Stimulated activated naive CD8-positive, alpha-beta T cell treated with anti-CD3 and anti-CD28 coated beads, Interleukin-15, amount 100 ng/mL, for 72 hours (primary cell): ENCODE results near the gene SELENOH.

ENCODE experiments used
- ATAC-seq: fragments of 150-1000 bp; cut with Tn5 transposase; 2 replicates; pipeline ENCODE4 v1.10.0; 2021; ENCODE audit warnings: mild to moderate bottlenecking, moderate library complexity
- DNase-seq, 2 donors: peaks; one replicate each; pipeline ENCODE4 v3.0.0; 2021 to 2022
- H3K27ac Mint-ChIP-seq, 2 donors: one replicate each; pipeline ENCODE4 v1.8.0; 2022; ENCODE audit warnings: mild to moderate bottlenecking in 2 of 2, mixed read lengths in 2 of 2, moderate library complexity in 2 of 2
- H3K27me3 Mint-ChIP-seq: one replicate; pipeline ENCODE4 v1.8.0; 2022; ENCODE audit warnings: mixed read lengths
- H3K4me1 Mint-ChIP-seq: one replicate; pipeline ENCODE4 v1.8.0; 2022; ENCODE audit warnings: mild to moderate bottlenecking, mixed read lengths
- H3K4me3 Mint-ChIP-seq, 2 donors: one replicate each; pipeline ENCODE4 v1.8.0; 2022; ENCODE audit warnings: mild to moderate bottlenecking in 2 of 2, mixed read lengths in 2 of 2, moderate library complexity in 1 of 2
- H3K9me3 Mint-ChIP-seq, 2 donors: one replicate each; pipeline ENCODE4 v1.8.0; 2022; ENCODE audit warnings: mixed read lengths in 2 of 2

SELENOH gene

DNA sequence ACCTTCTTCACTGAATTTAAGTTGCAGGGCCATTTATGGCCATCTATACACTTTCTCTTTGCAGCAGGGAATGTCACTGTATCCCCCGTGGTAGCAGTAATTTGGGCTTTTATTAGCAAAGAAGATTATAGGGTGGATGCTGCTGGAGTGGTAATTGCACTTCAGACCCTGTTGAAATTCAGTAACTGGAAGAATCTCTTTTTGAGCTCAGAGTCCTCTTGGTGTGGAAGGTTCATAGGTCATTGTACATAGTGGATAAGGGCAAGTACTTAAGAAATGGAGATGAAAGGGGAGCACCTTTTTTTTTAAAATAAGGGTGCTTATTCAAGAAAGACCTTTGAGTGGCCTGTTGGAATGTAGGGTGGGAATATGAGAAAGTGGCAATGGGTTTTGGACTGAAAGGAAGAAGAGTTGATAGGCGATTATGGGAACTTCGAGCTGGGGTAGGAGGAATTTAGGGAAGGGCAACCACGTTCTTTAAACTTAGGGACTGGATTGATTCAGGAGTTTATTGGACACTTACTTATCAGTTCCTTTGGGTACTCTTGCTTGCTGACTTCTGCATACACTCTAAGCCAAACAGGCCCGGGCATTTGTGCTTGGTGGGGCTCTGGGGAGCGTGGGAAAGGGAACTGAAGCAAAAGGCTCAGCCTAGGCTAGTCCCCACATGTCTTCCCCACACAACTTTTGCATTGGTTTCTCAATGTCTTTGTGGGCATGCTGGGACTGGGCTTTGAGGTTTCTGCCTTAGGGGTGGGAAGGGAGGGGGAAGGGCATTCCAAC, 46.8 kb downstream of the SELENOH start:
- Mint-ChIP-seq H3K27ac (no peak overlapping the region), H3K9me3 (no peaks in the 10 kb centered on the region), H3K4me3 (no peak overlapping the region), H3K4me1 (peaks cover 23% of the 10 kb centered on the region), H3K27me3 (no peaks in the 10 kb centered on the region)
- ATAC-seq (no peak), DNase-seq (no peak)

DNA sequence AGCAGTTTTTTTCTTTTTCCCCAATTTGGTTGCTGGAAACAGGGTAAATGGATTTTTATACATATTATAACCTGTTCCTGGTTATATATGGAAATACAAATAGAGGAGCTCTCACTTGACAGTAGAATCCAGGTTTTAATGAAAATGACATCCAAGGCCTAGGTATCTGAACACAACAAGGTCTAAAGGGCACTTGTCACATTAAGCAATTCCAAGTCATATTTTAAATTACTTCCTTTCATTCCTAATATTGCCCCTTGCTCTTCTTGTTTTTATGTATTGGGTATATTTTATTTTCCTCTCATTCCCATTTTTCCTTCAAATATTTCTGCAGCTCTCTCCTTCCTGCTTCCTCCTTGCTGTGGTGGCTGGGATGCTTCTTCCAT, 47.4 kb downstream of the SELENOH start:
- DNase-seq (no peak), ATAC-seq (no peak)
- peaks cover 29% of the 10 kb centered on the region for H3K4me1 Mint-ChIP-seq
- H3K9me3 Mint-ChIP-seq, result no peaks in the 10 kb centered on the region
- no peak overlapping the region for H3K4me3 Mint-ChIP-seq
- no peak overlapping the region for H3K27ac Mint-ChIP-seq
- H3K27me3 Mint-ChIP-seq, result no peaks in the 10 kb centered on the region

DNA sequence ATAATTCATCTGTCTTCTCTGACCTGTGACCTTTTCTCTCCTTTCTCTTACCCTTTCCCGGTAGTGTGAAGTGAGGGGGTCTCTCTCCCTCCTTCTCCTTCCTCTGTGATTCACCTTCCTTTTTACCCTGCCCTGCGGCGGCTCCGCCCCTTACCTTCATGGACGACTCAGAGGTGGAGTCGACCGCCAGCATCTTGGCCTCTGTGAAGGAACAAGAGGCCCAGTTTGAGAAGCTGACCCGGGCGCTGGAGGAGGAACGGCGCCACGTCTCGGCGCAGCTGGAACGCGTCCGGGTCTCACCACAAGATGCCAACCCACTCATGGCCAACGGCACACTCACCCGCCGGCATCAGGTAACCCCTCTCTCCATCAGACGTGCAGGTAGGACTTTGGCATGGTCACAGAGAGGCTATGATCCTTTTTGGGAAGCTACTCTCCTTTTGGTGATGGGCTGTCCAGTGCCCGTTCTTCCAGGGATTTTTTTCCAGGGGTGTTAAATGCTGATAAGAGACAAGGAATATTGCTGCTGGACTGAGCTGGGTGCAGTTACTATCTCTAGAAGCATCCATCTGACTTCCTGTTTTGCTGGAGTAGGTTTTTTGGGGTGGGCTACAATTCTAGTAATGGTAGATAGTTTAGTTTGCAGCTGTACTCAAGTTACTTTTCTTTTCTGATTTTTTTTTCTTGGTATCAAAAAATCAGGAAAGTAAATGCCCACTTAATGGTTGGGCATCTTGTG, 50.2 kb downstream of the SELENOH start:
- ATAC-seq (no peak), DNase-seq (no peak)
- Mint-ChIP-seq H3K4me1 (peaks cover 34% of the 10 kb centered on the region), H3K27ac (peak overlapping the region; percentile 88 to 90), H3K27me3 (no peaks in the 10 kb centered on the region), H3K4me3 (peak overlapping the region; percentile 63 to 77), H3K9me3 (no peaks in the 10 kb centered on the region)

- Mint-ChIP-seq H3K27me3 (no peaks in the 10 kb centered on the region), H3K9me3 (no peaks in the 10 kb centered on the region), H3K27ac (peak overlapping the region; percentile 88 to 90), H3K4me1 (peaks cover 34% of the 10 kb centered on the region), H3K4me3 (peak overlapping the region; percentile 63 to 77)
- DNase-seq, result peak; percentile 71 to 87
- peak; percentile 97 for ATAC-seq
These were observed 50.8 kb downstream of the SELENOH start for GRCh38 chr11:57792060-57792541.

DNA sequence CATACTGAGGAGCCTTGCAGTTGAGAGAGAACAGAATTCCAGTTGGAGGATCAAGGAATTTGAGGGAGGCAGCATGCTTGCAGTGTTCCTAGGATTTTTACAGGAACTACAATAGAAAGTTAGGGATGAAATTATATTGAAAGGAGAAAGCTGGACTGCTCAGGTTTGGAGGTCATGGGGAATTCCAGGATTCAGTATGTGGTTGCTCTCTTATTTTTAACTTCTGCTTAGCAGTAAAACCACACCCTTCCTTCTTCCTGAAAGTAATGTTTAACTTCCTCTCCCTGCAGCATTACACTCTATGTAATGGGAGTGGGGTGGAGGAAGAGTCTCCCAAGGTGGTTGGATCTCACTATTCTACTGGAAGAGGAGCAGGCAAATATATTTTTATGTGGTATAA, 51.6 kb downstream of the SELENOH start:
- Mint-ChIP-seq H3K9me3 (no peaks in the 10 kb centered on the region), H3K4me1 (peaks cover 36% of the 10 kb centered on the region), H3K4me3 (peak overlapping the region; percentile 63 to 77), H3K27ac (peak overlapping the region; percentile 91 to 95), H3K27me3 (no peaks in the 10 kb centered on the region)
- DNase-seq, result no peak
- ATAC-seq, result no peak
